Activated gamma-delta T cell treated with anti-CD3 and anti-CD28 coated beads, Interleukin-2, amount 50 U/mL, for 16 hours (primary cell): ENCODE measurements around the gene TLCD1.

Source experiments
- DNase-seq: peaks from one replicate; pipeline ENCODE4 v3.0.0-alpha.2; 2020; ENCODE audit warnings: low read depth

TLCD1 gene

DNA sequence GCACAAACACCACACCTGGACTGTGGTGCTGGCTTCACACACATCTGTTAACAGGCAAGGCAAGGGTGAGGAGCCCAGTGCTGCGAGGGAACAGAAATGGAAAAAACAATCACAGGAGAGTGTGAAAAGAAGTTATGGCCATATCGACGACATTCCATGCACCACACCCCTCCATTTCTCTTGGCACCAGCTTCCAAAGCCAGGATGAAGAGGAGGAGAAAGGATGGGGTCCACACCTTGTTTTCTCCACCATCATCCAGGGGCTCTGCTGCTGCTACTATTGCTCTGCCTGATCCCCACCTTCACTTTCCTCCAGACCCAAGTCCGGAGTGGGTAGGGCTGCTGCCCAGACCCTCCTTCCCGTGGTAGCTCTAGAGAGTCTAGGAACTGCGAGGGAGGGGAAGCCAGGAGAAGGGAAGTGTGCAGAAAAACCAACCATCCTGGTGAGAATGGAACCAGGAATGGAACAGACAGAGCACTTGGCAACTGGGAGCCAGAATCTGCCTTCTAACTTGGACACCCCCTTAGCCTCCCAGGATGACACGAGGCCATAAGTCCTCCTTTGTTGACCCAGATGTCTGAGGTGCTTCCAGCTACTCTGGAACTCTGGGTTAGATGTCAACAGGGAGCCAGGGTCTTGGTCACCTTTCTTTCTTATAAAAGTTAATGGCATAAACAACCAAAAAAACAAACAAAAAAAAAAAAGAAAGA, 13.2 kb downstream of the TLCD1 start:
- DNase-seq: no peak

DNA sequence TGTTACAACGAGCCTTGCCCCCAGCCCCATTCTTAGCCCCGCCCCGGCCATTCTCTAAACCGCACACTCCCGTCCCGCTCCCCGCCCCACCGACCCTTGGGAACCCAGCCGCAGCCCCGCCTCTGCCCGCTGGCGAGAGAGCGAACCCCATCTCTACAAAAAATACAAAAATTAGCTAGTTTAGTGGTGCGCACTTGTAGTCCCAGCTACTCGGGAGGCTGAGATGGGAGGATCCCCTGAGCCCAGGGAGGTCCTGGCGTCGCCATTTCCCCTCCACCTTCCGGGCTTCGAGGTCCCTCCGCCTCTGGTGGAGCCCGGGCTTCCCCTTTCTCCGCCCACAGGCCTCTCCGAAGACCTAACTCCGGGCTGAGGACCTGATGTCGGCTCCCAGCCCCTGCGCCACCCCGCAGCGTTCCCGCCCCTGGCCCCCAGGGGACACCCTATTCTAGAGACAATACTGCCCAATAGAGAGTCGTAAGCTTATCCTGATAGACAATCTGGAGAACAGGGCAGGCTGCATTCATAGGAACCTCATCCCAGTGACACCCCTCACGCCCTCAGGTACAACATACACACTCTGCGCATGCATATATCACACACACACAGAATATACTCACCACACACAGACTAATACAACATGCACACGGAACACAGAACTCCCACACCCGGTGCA, 13.9 kb downstream of the TLCD1 start:
- peak; percentile 42 for DNase-seq

DNA sequence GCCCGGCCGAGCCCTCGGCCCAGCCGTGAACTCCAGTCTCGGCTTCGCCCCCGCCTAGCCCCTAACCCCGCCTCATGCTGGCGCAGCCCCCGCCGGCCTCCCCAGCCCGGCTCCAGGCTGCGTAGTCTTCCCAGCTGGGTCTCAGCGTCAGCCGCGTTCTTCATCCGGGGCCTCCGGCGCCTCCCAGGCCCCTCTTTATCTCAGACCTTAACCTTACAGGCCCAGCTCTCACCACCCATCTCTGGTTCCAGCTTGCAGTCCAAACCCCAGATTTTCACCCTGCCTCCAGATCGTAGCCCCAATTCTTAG, 14.4 kb downstream of the TLCD1 start, which contains the start of gene PROCA1:
Gene PROCA1 (minus strand): TSS at position 166 of the 309 bp plus-strand sequence. CDS start 228 bp downstream, outside the sequence.
- DNase-seq: no peak

DNA sequence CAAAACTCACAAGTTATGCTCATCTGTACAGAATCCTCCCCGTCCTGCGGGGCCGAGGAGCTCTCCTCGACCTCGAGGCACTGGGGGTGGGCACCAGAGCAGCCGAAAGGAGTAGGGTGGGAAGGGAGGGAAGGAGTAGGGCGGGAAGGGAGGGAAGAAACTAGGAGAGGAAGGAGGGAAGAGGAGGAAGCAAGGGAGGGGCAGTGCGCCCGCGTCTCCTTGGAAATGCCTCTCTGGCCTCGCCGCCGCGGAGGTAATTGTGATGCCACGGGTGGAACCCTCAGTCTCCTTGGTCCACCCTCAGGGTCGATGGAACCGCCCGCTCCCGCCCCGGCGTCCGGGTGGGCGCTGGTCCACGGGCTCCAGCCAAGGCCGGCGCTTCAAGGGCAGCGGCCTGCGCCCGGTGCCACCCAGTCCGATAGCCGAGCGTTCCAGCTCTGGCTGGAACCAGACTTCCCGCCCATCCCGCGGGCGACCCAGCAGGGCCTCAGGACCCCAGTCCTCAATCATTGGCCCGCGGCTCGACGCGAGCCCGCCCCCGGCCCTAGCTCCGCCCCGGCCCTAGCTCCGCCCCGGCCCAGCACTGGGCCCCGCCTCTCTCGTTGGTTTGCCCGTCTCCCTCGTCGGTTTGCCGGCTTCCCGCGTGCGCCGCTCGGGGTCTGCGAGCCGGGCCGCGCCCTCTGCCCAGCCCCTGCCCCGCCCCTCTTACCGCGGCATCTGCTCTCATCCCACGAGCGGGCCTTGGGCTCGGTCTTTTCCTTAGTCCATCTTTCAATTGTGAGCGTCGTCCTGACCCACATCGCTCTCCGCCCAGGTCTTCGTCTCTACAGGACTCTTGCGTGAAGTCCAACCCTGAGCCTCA, 14.9 kb downstream of the TLCD1 start:
- DNase-seq: peak; percentile 76

DNA sequence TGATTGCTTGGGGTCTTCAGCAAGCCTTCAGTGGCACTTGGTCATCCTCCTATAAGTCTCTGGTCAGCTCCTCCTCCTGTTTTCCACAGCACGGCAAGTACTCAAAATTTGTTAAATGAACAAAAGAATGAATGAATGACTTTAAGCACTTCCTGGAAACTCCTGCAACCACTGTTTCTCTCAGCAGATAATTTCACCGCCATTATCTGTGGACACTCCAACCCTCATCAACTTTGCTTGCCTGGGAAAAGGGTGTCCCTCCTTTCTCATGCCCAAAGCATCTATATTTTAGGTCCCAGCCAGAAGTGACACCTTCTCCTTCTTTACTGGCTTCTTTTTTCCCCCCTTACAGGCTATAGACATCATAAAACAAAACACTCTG, 18.7 kb downstream of the TLCD1 start:
- DNase-seq: no peak

DNA sequence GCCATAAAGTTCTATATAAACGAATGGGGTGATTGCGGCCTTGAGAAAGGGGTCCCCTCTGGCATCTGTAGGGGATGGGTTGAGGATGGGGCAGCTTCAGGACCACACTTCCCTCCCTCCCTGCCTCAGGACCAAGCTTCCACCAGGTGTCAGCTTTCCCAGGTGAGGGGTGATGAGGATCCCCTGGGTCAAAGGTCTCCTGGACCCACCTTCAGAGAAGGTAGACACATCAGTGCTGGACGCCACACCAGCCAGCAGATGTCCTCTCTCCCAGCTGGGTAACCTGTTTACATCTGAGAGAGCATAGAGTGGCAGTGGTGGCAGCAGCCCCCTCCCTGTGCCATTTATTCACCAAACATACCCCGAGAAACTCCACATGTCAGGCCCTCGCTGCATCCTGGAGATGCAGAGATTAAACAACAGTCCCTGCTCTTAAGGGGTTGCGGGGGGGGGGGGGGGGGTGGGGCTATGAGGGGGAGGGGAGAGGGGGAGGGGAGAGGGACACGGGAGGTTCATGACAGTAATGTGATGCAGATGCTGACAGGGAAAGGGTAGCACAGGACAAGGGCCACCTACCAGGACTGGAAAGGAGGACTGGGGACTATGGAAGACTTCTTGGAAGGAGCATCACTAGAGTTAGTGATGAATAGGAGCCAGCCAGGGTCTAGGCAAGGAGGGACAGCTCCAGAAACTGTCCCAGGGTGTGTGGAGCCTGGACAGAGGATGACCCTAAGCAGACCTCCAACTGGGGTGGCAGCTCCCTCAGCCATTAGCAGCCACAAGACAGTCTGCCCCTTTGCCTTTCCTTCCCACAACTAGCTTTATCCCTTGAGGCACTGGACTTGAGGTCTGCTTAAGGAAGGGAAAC, 19.3 kb downstream of the TLCD1 start:
- no peak for DNase-seq

DNA sequence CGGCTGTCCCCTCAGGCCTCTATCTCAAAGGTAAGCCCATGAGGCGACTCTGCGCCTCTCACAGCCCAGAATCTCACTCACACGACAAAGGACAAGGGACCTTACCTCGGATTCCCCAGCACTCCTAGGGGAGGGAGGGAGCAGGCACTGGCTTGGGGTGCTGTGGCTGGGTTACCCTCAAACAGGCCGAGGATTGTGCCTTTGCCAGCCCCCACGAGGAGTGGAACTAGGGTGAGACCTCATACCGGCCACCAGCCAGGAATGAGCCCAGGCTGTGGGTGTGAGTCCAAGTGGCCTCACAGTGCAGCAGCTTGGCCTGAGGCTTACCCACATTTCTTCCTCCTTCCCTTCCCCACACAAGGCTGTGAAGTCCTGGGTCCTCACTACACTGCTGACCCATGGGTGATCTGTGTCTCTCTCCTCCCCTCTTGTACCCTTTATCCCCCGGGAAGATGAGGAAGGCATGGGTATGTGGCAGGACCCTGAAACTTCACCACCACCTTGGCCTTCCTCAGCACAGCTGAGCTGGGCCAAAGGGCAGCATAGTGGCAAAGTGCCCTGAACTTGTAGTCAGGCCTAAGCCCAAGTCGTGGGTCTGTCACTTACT, 20.2 kb downstream of the TLCD1 start:
- DNase-seq: no peak

DNA sequence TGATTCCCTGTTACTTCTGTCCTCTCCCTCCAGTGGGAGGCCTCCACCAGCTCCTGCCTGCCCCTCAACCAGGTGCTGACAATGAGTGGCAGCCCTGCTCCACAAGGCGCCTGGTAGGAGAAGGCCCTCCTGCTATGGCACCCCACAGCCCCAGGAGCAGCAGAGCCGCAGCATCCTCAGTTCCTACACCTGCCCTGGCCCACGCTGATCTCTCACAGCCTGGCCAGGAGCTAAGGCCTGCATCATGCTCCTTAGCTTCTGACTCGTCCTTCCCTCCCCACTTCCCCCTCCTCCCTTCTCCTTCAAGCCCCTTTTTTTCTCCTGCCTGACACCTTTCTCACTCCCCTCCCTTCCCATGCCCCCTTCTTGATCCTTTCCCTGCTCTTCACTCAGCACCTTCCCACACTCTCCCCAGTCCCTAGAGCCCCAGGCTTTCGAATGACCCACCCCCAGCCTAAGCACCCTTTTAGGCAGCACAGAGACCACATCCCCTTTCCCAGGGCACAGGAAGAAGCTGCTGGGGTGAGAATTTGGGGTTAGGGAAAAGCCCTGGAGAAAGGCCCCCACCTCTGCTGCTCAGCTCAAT, 20.9 kb downstream of the TLCD1 start:
- DNase-seq: no peak

DNA sequence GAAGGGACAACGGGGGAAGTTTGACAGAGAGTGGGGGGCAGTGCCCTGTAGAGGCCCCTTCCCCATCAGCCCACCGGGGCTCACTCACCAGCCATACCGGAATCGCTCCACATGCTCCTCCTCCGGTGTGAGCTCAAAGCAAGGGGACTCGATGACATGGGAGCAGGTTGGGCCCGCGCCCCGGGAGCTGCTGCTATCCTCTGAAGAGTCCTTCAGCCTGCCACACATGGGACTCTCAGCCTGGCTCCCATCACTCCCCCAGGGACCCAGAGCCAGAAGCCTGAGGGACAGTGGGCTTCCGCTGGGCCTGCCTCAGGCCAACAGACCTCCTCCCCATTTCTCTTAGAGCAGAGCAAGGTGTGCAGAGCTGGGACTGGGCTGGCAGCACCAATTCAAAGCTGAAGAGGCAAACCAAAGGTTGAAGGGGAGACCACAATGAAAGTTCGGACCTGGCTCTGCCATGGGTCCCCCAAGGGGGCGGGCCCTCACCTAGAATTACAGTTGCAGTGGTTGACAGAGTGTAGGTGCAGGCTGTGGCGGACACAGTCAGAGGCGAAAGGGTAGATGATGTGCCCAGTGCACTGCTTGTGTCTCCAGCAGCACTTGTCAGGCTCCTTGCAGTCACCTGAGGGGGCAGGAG, 21.7 kb downstream of the TLCD1 start:
- no peak for DNase-seq

DNA sequence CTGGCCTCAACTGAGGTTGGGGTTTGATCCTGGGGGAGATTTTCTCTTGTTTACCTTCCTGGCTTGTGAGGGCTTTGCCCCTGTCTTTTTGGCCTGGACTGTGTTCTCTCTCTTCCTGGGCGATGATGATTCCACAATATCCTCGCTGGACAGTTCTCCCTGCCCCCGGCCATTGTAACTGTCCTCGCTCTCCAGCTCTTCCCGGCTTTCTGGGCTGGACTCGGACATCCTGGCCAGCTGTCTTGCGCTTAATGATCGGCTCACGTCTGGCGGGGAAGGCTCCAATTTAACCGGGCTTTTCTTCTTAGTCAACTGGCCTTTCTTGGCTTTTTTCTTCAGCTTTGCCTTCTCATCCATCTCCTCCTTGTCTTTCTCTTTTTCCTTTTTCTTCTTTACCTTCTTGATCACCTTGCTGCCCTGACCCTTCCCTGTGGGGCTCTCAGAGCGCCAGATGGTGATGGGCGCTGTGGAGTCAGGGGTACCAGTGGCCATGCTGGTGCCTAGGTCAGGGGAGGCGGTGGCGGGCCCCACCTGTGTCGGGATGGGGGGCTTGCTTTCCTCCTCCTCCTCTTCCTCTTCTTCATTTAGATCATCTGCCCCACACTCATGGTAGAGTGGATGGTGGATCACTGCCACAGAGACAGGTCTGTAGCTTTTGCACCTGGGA, 22.3 kb downstream of the TLCD1 start:
- no peak for DNase-seq

DNA sequence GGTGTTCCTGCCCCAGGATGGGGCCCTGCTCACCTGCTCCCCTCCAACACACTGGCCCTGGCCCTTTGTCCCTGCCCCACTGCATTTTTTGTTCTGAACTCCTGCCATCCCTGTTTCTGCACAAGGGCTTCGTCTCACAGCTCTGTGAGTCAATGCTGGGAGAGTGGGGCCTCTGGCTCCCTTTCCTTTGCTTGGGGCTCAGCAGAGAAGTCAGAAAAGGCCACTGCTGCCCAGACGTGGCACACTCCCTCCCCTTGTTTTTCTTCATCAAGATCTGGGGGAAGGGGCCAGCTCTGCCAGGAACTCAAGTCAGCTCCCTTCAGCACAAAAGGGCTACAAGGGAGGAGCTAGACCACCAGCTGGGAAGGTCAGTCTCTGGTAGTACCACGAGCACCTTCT, 23.3 kb downstream of the TLCD1 start:
- DNase-seq: no peak

DNA sequence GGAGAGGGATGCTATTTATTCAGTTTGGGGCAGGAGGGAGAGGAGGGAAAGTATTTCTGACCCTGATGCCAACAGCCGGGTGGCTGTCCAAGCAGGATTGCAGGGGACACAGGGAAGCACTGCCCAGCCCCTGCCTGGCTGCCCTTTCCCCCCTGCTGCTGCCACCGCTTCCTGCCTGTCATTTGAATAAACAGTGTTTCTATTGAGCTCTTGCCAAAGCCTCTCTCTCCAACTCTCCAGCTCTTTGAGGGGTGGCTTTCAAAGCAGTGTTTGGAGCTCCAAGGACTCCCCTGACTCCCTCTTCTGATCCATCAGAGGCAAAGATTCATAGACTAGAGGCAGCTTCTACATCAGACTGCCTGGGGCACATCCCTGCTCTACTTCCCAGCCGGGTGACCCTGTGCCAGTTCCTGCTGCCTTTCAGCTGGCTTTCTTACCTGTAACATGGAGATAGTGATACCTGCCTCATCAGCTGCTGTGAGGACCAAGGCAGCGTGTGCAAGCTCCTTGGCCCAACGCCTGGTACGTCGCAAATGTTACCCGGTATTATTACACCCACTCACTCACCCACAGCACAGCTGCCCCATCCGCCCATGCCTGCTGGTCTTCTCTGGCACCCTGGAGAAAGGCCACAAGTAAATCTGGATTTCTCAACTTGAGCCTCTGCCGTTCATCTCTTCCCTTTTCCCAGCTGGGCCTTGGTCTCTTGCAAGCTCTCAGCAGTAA, 23.8 kb downstream of the TLCD1 start:
- DNase-seq: no peak

DNA sequence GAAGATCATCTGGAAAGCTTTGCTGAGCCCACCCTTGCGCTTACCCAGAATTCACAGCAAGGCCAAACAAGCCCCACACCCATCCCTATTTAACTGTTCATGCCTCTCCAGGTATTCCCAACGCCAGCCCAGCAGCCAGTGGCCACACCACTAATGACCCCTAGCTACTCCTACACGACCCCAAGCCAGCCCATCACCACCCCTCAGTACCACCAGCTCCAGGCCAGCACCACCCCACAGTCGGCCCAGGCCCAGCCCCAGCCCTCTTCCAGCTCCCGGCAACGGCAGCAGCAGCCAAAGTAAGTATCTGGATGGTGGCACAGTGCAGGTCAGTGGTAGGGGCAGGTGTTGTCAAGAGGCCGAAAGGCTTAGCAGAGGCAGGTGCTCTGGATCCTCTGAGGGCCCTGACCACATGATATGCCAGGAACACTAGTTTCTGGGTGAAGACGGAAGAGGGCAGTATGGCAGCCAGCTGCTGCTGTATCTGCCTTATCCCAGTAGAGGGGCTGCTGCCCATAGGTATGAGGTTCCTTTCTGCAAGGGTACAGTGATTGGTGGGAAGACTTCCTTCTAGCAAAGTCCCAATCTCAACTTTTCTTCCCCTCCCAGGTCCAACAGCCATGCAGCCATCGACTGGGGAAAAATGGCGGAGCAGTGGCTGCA, 25.1 kb downstream of the TLCD1 start:
- DNase-seq: no peak

DNA sequence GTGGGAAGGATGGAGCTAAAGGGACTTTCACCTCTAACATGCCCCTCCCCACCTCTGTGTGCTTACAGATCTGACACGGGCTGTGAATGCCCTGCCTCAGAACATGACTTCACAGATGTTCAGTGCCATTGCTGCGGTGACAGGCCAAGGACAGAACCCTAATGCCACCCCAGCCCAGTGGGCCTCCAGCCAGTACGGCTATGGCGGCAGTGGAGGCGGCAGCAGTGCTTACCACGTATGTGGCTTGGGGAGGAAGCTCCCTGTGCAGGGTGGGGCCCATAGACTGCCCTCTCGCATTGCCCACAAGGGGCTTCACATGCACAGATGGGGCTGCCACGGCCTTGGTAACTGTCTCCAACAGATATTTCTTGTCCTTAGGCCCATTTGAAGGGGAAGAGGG, 25.8 kb downstream of the TLCD1 start:
- DNase-seq: no peak

DNA sequence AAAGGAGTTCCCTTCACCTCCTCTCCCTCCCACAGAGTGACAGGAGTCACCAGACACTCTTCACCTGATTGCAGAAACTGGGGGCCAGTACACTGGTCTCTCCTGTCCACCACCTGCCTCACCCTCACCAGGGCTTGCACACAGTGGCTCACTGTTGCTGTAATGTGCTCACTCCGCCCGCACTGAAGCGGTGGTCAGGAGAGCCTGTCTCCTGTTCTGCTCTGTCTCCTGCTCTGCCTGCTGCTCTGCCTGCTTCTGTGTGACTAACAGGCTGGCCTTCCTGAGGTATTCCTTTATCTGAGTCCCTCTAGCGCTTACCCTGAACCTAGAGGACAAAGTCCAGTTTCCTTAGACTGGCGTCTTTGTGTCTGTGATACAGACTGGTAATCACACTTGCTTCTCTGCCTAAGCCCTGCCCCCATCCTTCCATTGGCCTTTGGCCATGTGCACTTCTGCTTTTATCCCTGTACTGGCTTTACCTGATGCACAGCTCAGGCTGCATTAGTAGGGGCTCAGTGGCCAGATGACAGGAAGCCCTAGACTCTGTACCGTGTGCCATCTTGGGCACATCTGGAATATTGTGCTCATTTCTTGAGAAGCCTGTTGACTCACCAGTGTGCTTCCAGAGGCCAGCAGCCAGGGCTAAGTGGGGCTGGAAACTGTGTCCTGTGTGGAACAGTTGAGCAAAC, 27.6 kb downstream of the TLCD1 start:
- no peak for DNase-seq

DNA sequence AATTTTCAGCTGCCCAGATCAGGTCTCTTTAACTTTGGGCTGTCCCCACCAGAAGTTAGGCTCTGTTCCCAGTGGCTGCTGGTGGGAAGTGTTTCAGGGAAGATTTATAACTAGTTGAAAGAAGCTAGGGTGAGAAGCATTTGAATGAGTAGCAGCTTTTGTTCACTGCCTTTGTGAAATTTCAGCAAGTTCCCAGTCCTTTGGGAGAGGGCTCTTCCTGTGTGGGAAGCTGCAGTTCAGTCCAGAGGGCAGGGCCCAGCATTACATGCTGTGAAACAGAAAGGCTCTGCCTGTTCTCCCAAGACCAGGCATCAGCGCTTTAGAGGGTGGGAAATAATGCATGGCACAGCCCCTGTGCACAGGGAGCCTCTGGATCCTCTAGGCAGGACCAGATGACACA, 32.2 kb downstream of the TLCD1 start:
- no peak for DNase-seq

DNA sequence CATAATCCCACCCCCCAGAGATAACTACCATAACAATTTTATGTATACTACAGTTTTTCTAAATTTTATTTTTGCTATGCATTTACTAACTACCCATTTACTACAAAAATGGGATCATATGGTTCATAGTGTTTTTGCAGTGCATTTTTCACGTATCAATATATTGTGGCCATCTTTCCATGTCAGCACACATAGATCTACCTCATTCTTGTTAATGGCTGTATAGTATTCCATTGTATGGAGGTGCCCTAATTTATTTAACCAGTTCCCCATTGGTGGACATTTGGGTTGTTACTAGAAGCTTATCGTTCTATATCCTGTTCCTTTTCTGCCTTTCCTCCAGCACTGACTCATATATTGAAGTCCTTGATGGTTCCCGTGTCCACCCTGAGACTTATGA, 37.0 kb downstream of the TLCD1 start:
- DNase-seq: no peak

DNA sequence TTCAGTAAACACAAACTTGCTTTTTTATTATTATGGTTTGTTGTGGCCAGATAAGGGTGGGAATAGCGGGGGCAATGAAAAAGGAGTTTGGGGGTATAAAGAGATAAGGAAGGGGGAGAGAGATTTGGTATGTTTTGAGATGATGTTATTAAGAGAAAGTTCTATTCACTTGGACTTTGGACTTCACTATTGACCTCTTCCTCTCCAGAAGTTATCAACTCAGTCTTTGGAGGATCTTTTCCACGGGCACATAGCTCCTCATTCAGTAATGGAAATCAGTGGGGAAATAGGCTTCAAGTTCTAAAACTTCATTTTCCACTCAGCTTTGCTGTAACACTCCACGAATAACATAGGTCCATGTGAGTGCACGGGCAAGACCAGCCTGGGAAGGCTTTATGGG, 37.6 kb downstream of the TLCD1 start:
- no peak for DNase-seq
